Stimulated activated CD8-positive, alpha-beta memory T cell treated with anti-CD3 and anti-CD28 coated beads, Interleukin-15, amount 100 ng/mL, for 1 hour (primary cell): ENCODE results near the gene KCNA1.
"Not testable (repeated sequence)": the region's sequence is repeated elsewhere in the genome, so short reads cannot be mapped to it uniquely, and the experiment has no call there.

Experiments used
- DNase-seq: peaks from one replicate; pipeline ENCODE4 v3.0.0-alpha.2; 2020; ENCODE audit warnings: low read depth

Gene KCNA1

GRCh38 chr12:4909734-4910501, at the start of gene KCNA1:
Gene KCNA1, plus strand, starts transcription at chr12:4909905. Its CDS starts 1,474 bp downstream, at chr12:4911379.
- DNase-seq, result no peak

- DNase-seq, result no peak
Observed at GRCh38 chr12:4860741-4861140, 49.0 kb upstream of the KCNA1 start.

GRCh38 chr12:4862809-4863208, 46.9 kb upstream of the KCNA1 start:
- no peak for DNase-seq

GRCh38 chr12:4864575-4864974, 45.1 kb upstream of the KCNA1 start:
- DNase-seq, result no peak

GRCh38 chr12:4865246-4865645, 44.5 kb upstream of the KCNA1 start:
- no peak for DNase-seq

- DNase-seq, result no peak
Observed at GRCh38 chr12:4866299-4866698, 43.4 kb upstream of the KCNA1 start.

- DNase-seq, result no peak
Observed at GRCh38 chr12:4867384-4867783, 42.3 kb upstream of the KCNA1 start.

GRCh38 chr12:4870423-4870822, 39.3 kb upstream of the KCNA1 start:
- DNase-seq, result no peak

GRCh38 chr12:4871514-4871913, 38.2 kb upstream of the KCNA1 start:
- no peak for DNase-seq

- DNase-seq, result no peak
Observed at GRCh38 chr12:4873947-4874346, 35.8 kb upstream of the KCNA1 start.

GRCh38 chr12:4874671-4875070, 35.0 kb upstream of the KCNA1 start:
- no peak for DNase-seq

GRCh38 chr12:4879481-4879880, 30.2 kb upstream of the KCNA1 start:
- DNase-seq, result not testable (repeated sequence)

GRCh38 chr12:4881266-4882064, 28.2 kb upstream of the KCNA1 start:
- no peak for DNase-seq

- no peak for DNase-seq
Observed at GRCh38 chr12:4891866-4892265, 17.8 kb upstream of the KCNA1 start.

GRCh38 chr12:4892418-4892817, 17.3 kb upstream of the KCNA1 start:
- DNase-seq, result no peak

GRCh38 chr12:4894019-4894418, 15.7 kb upstream of the KCNA1 start:
- no peak for DNase-seq

GRCh38 chr12:4899364-4899763, 10.3 kb upstream of the KCNA1 start:
- no peak for DNase-seq

- DNase-seq, result no peak
Observed at GRCh38 chr12:4900327-4900726, 9.4 kb upstream of the KCNA1 start.

- DNase-seq, result no peak
Observed at GRCh38 chr12:4905316-4905715, 4.4 kb upstream of the KCNA1 start.

- no peak for DNase-seq
Observed at GRCh38 chr12:4908684-4909409, 858 bp upstream of the KCNA1 start.

GRCh38 chr12:4909410-4909733, 333 bp upstream of the KCNA1 start:
- DNase-seq, result no peak

GRCh38 chr12:4910502-4911315, 1.0 kb downstream of the KCNA1 start:
- no peak for DNase-seq
